Erythroblast (primary cell): ENCODE measurements around the gene FLYWCH2.

Experiments
- DNase-seq, 2 experiments: peaks; one replicate each; lab custom pipeline; 2025; lab: John Stamatoyannopoulos, UW
- GATA1 ChIP-seq: IDR thresholded peaks from 2 replicates; pipeline ENCODE4 v1.6.1; 2011; ENCODE audit warnings: low read depth, mild to moderate bottlenecking, control low read depth, low read length, moderate library complexity
- POLR2A ChIP-seq: IDR thresholded peaks from 2 replicates; pipeline ENCODE4 v1.6.1; 2011; ENCODE audit warnings: mild to moderate bottlenecking, low read length

The FLYWCH2 gene

DNA sequence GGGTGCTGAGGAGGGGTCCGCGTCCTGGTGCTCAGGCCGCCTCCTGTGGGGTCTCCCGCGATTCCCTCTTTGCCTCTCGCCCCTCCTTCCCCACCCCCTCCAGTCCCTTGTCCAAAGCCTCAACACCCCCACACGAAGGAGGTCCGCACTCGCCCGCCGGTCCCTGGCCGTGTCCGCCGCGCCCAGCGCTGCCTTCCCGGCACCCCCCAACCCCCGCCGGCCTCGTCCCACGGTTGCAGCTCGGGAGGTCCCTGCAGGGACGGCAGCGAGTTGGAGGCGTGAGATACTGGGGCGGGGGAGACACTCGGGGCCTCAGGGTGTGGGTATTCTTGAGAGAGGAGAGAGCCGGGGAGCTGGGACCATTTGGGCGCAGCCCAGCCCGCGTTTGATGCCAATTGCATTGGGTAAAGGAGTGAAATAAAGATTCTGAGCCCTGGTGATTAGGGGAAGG is 468 bp downstream of the FLYWCH2 start:
- DNase-seq, result peak in 1 of 2 experiments; percentile 57
- TF ChIP-seq GATA1 (no peak), POLR2A (no peak)

DNA sequence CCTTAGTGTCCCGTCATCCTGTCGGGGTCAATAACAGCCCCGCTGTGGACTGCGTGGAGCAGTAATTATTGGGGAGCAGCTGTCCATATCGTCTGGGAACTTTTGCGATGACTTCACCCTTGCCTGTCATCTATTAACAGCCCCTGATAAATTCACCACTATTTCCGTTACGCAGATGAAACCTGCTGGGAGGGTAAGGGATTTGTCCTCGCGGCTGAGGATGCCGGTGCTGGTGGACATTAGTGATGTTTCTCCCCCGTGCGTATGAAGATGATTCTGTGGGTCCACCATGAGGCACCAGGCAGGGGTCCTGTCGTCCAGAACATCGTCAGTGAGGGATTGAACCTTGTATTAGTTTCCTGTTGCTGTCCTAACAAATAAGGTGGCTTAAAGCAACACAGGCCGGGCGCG is 1.0 kb downstream of the FLYWCH2 start:
- DNase-seq, result no peak
- no peak for TF ChIP-seq GATA1
- no peak for TF ChIP-seq POLR2A

DNA sequence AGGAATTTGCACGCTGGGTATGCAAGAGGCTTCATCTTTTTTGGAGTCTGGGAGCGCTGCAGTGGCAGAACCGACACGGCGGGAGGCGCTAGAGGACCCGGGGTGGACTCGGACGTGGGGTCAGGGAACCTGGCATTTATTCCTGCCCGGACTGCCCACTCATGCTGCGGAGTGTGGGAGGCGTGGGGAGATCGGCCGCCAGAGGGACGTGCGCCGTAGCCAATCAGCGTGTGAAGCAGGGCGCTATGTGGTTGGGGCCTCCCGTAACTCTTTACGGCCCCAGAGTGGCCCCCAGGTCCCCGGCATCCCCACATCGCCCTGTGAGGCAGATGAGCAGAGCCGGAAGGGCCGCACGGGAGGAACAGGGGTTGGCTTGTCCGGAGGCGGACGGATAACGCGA is 11.2 kb downstream of the FLYWCH2 start:
- TF ChIP-seq POLR2A (no peak), GATA1 (no peak)
- no peak for DNase-seq

DNA sequence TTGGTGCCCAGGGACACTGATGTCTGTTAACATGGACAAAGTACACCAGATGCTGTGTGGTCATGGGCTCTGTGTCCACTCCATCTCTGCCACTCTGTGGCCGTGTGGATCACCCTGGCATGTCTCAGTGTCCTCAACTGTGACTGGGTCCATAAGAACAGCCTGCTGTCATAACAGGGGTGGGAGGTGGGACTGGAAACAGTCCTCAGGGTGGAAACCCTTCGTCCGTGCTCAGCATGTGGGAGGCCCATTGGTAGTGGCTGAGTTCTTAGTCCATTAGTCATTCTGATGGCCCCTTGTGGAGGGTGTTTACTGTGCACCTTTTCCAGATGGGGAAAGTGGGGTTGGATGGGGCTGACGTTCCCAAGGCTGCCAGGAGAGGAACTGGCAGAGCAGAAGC is 12.8 kb downstream of the FLYWCH2 start:
- DNase-seq, result no peak
- TF ChIP-seq GATA1 (no peak), POLR2A (no peak)

DNA sequence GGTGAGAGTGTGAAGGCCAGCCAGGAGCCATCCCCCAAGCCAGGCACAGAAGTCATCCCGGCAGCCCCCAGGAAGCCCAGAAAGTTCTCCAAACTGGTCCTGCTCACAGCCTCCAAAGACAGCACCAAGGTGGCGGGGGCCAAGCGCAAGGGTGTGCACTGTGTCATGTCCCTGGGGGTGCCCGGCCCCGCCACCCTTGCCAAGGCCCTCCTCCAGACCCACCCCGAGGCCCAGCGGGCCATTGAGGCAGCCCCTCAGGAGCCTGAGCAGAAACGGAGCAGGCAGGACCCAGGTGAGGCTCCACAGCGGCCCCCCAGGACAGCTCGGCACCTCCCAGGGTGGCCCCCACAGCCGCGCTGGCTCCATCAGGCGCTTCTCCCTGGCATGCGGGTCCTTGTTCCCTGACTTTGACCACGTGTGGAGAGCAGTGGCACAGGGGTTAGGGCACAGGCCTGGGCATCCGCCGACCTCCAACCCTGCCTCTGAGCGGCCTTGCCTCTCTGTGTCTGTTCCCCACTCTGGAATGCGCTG is 13.5 kb downstream of the FLYWCH2 start:
- TF ChIP-seq POLR2A (no peak), GATA1 (no peak)
- no peak for DNase-seq

DNA sequence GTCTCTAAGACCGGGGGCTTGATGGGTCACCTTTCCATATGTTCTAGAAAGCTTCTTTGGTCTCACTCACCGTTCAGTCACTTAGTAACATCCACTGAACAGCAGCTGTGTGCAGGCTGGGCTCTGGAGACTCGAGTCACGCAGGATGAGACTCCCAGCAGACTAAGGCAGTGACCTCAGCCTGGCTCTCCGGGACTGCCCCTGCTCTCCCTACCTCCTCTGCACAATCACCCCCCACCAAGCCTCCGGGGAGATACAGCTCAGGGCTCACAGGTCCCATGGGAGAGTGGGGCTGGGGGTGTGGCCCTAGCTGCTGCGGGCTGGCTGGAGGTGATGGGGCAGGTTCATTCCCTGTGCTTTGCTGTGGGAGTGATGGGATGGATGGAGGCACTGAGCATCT is 14.1 kb downstream of the FLYWCH2 start:
- TF ChIP-seq GATA1 (no peak), POLR2A (no peak)
- DNase-seq, result no peak

DNA sequence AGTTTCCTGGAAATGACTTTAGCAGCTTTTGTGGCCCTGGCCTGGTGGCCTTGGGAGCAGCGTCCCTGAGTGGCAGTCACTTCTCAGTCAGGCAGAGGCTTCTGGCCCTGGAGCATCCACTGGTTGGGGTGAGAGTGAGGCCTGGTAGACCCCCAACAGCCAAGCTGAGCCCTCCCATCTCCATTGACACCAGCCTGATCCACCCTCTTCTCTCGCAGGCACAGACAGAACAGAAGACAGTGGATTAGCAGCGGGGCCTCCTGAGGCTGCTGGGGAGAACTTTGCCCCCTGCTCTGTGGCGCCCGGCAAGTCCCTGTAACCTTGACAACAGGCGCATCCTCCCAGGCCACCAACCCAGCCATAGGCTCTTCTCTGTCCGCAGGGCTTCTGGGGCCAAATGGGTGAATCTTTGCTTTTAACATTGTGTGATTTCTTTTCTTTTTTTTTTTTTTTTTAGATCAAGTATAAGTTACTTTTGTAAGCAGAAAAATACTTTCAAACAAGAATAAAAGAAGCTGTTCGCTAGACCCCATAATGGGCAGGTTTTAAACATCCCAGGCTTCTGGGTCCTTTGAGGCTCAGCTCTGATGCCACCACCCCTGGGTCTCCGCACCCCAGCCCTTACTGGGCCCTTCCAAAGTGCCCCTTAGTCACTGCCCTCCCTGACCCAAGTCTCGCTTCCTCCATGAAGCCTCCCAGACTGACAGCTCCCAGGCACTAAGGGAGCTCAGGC is 16.0 kb downstream of the FLYWCH2 start:
- no peak for TF ChIP-seq POLR2A
- TF ChIP-seq GATA1, result no peak
- no peak for DNase-seq

DNA sequence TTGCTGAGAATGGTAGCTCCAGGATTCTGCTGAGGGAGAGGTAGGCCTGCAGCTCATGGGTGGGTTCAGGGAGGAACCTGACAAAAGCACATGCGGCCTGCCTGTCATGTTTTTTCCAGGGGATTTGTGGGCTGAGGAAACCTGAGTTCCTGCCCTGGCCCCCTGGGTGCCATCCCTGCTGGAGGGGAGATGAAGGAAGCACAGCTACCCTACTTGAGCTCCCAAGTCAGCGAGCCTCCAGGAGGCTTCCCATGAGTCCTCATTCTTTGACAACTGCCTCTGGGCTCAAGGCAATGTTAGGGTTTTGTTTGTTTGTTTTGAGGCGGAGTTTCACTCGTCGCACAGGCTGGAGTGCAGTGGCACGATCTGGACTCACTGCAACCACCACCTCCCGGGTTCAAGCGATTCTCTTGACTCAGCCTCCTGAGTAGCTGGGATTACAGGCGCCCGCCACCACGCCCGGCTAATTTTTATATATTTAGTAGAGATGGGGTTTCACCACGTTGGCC is 16.6 kb downstream of the FLYWCH2 start:
- TF ChIP-seq GATA1 (no peak), POLR2A (no peak)
- DNase-seq, result no peak

DNA sequence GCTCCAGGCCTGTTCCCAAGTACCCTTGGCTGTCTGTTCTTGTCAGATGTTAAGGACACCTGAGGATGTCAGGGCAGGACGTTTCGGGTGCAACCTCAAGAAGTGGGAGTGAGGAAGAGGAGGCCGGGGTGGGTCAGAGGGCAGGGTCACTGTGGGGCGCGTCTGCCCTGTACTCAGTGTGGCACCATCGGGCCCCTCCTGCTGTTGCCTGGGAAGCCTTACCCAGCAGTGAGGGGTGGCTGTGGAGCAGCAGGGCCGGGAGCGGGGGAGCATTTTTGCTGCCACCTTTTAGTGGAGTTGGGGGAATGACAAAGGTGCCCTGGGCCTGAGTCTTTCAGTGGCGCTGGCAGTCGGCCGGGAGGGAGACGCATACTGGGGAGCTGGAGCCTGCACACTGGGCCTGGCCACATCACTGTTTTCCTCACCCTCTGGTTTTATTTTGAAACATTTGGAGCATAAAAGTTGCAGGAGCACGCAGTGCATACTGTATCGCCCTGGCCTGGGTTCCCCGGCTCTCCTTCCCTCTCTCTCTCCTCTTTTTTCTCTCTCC is 17.6 kb downstream of the FLYWCH2 start:
- TF ChIP-seq POLR2A (no peak), GATA1 (no peak)
- no peak for DNase-seq

DNA sequence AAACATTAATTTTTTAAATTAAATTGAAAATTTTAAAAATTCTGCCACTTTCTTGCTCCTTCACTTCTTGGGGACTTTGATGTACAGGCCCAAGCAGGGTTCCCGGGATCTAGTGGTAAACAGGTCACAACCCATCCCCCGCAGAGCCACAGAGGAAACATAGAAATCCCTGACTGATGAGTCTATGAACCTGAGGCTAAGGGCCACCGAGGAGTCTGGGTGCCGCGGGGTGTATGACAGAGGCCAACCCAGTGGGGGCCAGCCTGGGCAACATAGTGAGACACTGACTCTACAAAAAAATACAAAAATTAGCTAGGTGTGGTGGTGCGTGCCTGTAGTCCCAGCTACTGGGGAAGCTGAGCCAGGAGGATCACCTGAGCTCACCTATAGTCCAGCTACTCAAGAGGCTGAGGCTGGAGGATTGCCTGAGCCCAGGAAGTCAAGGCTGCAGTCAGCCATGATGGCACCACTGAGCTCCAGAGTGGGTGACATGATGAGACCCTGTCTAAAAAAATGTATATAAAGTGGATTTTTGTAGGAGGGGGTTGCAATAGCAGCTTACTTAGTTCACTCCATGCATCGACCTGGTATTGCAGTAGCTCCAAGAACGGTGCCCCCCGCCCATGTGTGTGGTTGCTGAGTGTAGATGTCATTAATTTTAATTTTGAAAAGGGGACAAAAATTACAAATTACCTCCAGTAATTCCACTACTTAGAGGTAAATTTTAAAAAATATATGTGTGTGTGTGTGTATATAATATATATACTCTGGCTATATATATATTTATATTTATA is 19.5 kb downstream of the FLYWCH2 start:
- TF ChIP-seq POLR2A, result no peak
- no peak for TF ChIP-seq GATA1

DNA sequence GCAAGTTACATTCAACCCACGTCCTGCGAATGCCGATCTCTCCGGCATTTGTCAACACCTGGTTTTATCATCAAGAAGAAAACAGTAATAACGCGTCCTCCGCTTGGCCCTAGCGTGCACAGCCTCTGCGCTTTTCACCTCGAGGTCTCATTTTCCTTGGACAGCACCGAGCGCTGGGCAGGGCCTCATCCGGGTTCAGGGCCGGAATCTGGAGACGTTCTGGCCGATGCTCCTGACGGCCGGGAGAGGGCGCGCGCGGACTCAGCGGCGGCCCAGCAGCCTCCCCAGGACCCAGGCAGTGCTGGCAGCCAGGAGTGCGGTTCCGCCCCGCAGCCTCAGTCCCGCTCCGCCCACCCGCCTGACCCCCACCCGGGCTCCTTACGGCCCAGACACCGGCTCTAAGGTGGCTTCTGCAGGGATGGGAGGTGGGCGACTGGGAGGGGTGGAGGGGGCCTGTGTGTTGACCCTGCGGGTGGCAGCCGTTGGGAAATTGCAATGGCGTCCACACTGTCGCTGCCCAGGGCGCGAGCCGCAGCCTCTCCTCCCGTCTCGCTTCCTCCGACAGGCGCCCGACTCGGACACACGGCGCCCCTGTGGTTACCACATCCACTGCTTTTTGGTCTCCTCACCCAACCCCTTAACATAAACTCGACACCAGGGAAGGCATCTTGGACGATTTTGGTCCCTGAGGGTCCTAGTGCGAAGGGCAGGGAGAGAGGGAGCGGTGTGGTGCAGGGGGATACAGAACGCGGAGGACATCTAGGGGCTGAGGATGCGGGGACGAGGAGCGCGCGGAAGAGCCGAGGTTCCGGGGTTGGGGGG is 21.3 kb downstream of the FLYWCH2 start:
- DNase-seq, result peak; percentile 90 to 93
- TF ChIP-seq GATA1 (no peak), POLR2A (peak; percentile 51)

More for the DNA sequence above, 19.5 kb downstream of the FLYWCH2 start:
- DNase-seq, result no peak

DNA sequence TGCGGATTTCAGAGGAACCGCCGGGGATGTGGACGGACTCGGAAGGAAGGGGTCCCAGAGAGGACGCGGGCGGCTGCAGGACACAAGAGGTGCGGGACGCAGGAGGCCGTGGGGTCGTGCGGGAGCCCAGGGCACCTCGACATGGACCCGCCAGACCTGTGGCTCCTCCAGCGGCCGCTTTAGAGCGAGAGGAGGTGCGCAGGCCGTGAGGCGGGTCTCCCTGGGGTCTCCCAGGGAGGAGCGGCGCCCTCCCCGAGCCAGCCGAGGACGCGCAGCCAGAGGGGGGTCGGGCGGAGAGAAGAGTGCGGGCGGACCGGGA is 21.9 kb downstream of the FLYWCH2 start:
- no peak for TF ChIP-seq POLR2A
- TF ChIP-seq GATA1, result no peak

More for the DNA sequence above, 21.9 kb downstream of the FLYWCH2 start:
- DNase-seq, result no peak
